A549 (cell line): ENCODE results near the gene MAP1S.

Experiments used
- BHLHE40 ChIP-seq: IDR thresholded peaks from 2 replicates; pipeline ENCODE4 v1.6.1; 2012; ENCODE audit warnings: low read depth, low read length, inconsistent platforms
- CBX8 ChIP-seq: fragments of 200-600 bp; sonication (generic); IDR thresholded peaks from 2 replicates; pipeline ENCODE4 v1.6.1; 2016
- CHD4 ChIP-seq: fragments of 200-600 bp; sonication (generic); IDR thresholded peaks from 2 replicates; pipeline ENCODE4 v1.6.1; 2016; ENCODE audit warnings: antibody characterized with exemption, mild to moderate bottlenecking, borderline replicate concordance
- EP300 ChIP-seq, 2 experiments: fragments of >200 bp; sonication (Bioruptor Twin); formaldehyde crosslinking; IDR thresholded peaks; 2 replicates in 1 of 2; 3 replicates in 1 of 2; pipeline ENCODE4 v1.6.1; 2016 to 2017
- MAX ChIP-seq: IDR thresholded peaks from 2 replicates; pipeline ENCODE4 v1.6.1; 2012
- MAZ ChIP-seq: fragments of 150-350 bp; IDR thresholded peaks from 2 replicates; pipeline ENCODE4 v1.6.1; 2014; ENCODE audit warnings: antibody characterized with exemption, low read depth, low read length, borderline replicate concordance
- NR3C1 ChIP-seq: fragments of >200 bp; sonication (Bioruptor Twin); formaldehyde crosslinking; IDR thresholded peaks from 3 replicates; pipeline ENCODE4 v1.6.1; 2017
- POLR2A ChIP-seq: IDR thresholded peaks from 2 replicates; pipeline ENCODE4 v1.6.1; 2012; ENCODE audit warnings: mild to moderate bottlenecking, low read length
- RAD21 ChIP-seq, 2 experiments: fragments of >200 bp in 1 of 2; sonication (Bioruptor Twin) in 1 of 2; formaldehyde crosslinking in 1 of 2; IDR thresholded peaks in 1 of 2; conservative IDR thresholded peaks in 1 of 2; 2 replicates in 1 of 2; 3 replicates in 1 of 2; pipeline ENCODE4 v1.6.1; 2012 to 2018; ENCODE audit warnings: inconsistent platforms in 1 of 2
- SMC3 ChIP-seq: fragments of >200 bp; sonication (Bioruptor Twin); formaldehyde crosslinking; IDR thresholded peaks from 3 replicates; pipeline ENCODE4 v1.6.1; 2018; ENCODE audit warnings: inconsistent platforms
- TP53 ChIP-seq: fragments of 250-450 bp; sonication (Bioruptor Pico); IDR thresholded peaks from 2 replicates; pipeline ENCODE4 v1.5.0; 2021; ENCODE audit warnings: mild to moderate bottlenecking, moderate library complexity
- TF ChIP-seq, protein P1 (sequence below): IDR thresholded peaks from 2 replicates; pipeline ENCODE4 v1.6.1; 2012; ENCODE audit warnings: low read depth, borderline replicate concordance
- TF ChIP-seq, protein P2 (sequence below): fragments of >200 bp; sonication (Bioruptor Twin); formaldehyde crosslinking; IDR thresholded peaks from 3 replicates; pipeline ENCODE4 v1.5.1; 2016
- TF ChIP-seq, protein P3 (sequence below): fragments of 250-450 bp; sonication (Bioruptor Pico); IDR thresholded peaks from 2 replicates; pipeline ENCODE4 v1.5.0; 2021; ENCODE audit warnings: mild to moderate bottlenecking, moderate library complexity, borderline replicate concordance

- no peak for TF ChIP-seq RAD21 (conservative IDR thresholded peaks at IDR 0.05 in 1 of 2, IDR thresholded peaks at IDR 0.05 in 1 of 2)
- no peak for TF ChIP-seq EP300 (IDR thresholded peaks at IDR 0.05)
- TF ChIP-seq SMC3, result no peak
- no peak for TF ChIP-seq BHLHE40
- TF ChIP-seq, protein P1, sequence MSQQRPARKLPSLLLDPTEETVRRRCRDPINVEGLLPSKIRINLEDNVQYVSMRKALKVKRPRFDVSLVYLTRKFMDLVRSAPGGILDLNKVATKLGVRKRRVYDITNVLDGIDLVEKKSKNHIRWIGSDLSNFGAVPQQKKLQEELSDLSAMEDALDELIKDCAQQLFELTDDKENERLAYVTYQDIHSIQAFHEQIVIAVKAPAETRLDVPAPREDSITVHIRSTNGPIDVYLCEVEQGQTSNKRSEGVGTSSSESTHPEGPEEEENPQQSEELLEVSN, result no peak
- TF ChIP-seq MAZ, result no peak
- TF ChIP-seq, protein P2, sequence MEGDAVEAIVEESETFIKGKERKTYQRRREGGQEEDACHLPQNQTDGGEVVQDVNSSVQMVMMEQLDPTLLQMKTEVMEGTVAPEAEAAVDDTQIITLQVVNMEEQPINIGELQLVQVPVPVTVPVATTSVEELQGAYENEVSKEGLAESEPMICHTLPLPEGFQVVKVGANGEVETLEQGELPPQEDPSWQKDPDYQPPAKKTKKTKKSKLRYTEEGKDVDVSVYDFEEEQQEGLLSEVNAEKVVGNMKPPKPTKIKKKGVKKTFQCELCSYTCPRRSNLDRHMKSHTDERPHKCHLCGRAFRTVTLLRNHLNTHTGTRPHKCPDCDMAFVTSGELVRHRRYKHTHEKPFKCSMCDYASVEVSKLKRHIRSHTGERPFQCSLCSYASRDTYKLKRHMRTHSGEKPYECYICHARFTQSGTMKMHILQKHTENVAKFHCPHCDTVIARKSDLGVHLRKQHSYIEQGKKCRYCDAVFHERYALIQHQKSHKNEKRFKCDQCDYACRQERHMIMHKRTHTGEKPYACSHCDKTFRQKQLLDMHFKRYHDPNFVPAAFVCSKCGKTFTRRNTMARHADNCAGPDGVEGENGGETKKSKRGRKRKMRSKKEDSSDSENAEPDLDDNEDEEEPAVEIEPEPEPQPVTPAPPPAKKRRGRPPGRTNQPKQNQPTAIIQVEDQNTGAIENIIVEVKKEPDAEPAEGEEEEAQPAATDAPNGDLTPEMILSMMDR, result no peak
- TF ChIP-seq, protein P3, sequence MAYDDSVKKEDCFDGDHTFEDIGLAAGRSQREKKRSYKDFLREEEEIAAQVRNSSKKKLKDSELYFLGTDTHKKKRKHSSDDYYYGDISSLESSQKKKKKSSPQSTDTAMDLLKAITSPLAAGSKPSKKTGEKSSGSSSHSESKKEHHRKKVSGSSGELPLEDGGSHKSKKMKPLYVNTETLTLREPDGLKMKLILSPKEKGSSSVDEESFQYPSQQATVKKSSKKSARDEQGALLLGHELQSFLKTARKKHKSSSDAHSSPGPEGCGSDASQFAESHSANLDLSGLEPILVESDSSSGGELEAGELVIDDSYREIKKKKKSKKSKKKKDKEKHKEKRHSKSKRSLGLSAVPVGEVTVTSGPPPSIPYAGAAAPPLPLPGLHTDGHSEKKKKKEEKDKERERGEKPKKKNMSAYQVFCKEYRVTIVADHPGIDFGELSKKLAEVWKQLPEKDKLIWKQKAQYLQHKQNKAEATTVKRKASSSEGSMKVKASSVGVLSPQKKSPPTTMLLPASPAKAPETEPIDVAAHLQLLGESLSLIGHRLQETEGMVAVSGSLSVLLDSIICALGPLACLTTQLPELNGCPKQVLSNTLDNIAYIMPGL (CRISPR knock-in tag), result no peak
- no peak for TF ChIP-seq TP53 (CRISPR knock-in tag)
- TF ChIP-seq CBX8, result no peak
- TF ChIP-seq NR3C1, result no peak
- no peak for TF ChIP-seq POLR2A
- TF ChIP-seq MAX, result no peak
- no peak for TF ChIP-seq CHD4
Measured at GRCh38 chr19:17679526-17680229, 39.6 kb upstream of the MAP1S start.
